ENCODE data around the gene EHMT1. TPM values are rescaled to one million over a fixed set of nuclear protein-coding genes. Genes with fewer than 3 reads are reported as not detected.

EHMT1 gene
- total and polyA plus RNA-seq, 2 experiments from 2014 or later: 162 to 177 TPM

DNA sequence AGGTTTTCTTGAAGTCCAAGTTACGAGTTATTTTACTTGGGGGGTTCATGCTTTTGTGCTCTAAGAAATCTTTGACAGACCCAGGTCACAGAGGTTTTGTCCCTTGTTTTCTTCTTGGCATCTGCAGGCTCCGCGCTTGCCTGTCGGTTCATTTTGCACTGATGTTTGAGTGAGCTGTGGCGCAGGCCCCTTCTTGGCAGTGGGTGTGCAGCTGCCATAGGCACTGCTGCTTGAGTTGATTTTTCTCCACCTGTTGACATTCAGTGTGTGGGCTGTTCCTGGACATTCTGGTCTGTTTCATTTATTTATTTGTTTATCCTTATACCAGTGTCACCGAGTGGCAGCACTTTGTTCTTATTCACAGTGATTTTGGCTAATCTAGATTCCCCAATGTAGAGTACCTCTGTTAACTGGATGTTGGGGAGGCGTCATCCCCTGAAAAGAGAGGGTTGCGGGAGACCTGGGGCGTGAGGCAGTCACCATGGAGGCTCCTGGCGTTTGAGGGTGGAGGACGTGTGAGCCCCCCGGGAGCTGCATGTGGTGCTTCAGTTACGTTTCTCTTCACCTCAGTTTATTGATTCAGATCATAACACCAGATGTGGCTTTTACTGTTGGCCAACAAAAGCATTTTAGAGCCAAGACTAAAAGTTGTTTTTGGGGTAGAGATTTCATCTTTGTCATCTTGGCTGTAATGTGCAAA lies 137.4 kb downstream of the EHMT1 start (continued):
- TF ChIP-seq EZH2 (IDR thresholded peaks at IDR 0.05; ENCODE audit: low read depth, unreplicated experiment): no peak
- TF ChIP-seq, protein P1, sequence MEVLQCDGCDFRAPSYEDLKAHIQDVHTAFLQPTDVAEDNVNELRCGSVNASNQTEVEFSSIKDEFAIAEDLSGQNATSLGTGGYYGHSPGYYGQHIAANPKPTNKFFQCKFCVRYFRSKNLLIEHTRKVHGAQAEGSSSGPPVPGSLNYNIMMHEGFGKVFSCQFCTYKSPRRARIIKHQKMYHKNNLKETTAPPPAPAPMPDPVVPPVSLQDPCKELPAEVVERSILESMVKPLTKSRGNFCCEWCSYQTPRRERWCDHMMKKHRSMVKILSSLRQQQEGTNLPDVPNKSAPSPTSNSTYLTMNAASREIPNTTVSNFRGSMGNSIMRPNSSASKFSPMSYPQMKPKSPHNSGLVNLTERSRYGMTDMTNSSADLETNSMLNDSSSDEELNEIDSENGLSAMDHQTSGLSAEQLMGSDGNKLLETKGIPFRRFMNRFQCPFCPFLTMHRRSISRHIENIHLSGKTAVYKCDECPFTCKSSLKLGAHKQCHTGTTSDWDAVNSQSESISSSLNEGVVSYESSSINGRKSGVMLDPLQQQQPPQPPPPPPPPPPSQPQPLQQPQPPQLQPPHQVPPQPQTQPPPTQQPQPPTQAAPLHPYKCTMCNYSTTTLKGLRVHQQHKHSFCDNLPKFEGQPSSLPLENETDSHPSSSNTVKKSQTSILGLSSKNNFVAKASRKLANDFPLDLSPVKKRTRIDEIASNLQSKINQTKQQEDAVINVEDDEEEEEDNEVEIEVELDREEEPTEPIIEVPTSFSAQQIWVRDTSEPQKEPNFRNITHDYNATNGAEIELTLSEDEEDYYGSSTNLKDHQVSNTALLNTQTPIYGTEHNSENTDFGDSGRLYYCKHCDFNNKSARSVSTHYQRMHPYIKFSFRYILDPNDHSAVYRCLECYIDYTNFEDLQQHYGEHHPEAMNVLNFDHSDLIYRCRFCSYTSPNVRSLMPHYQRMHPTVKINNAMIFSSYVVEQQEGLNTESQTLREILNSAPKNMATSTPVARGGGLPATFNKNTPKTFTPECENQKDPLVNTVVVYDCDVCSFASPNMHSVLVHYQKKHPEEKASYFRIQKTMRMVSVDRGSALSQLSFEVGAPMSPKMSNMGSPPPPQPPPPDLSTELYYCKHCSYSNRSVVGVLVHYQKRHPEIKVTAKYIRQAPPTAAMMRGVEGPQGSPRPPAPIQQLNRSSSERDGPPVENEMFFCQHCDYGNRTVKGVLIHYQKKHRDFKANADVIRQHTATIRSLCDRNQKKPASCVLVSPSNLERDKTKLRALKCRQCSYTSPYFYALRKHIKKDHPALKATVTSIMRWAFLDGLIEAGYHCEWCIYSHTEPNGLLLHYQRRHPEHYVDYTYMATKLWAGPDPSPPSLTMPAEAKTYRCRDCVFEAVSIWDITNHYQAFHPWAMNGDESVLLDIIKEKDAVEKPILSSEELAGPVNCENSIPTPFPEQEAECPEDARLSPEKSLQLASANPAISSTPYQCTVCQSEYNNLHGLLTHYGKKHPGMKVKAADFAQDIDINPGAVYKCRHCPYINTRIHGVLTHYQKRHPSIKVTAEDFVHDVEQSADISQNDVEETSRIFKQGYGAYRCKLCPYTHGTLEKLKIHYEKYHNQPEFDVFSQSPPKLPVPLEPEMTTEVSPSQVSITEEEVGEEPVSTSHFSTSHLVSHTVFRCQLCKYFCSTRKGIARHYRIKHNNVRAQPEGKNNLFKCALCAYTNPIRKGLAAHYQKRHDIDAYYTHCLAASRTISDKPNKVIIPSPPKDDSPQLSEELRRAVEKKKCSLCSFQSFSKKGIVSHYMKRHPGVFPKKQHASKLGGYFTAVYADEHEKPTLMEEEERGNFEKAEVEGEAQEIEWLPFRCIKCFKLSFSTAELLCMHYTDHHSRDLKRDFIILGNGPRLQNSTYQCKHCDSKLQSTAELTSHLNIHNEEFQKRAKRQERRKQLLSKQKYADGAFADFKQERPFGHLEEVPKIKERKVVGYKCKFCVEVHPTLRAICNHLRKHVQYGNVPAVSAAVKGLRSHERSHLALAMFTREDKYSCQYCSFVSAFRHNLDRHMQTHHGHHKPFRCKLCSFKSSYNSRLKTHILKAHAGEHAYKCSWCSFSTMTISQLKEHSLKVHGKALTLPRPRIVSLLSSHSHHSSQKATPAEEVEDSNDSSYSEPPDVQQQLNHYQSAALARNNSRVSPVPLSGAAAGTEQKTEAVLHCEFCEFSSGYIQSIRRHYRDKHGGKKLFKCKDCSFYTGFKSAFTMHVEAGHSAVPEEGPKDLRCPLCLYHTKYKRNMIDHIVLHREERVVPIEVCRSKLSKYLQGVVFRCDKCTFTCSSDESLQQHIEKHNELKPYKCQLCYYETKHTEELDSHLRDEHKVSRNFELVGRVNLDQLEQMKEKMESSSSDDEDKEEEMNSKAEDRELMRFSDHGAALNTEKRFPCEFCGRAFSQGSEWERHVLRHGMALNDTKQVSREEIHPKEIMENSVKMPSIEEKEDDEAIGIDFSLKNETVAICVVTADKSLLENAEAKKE (CRISPR knock-in tag; IDR thresholded peaks at IDR 0.05): no peak

- H3K27me3 Mint-ChIP-seq (ENCODE audit: insufficient read depth, low read depth, poor library complexity): peaks cover 2% of the 10 kb centered on the region
- Histone ChIP-seq H3F3A (replicated peaks; ENCODE audit: low read depth) (no peaks in the 10 kb centered on the region), H3K27ac (ENCODE audit: low read depth) (no peak overlapping the region), H3K9me2 (ENCODE audit: insufficient read depth) (no peaks in the 10 kb centered on the region), H3K4me2 (no peak overlapping the region), H3K4me3 (no peak overlapping the region), H3K27me3 (ENCODE audit: insufficient read depth) (no peaks in the 10 kb centered on the region), H4K20me1 (replicated peaks; ENCODE audit: insufficient read depth) (peaks cover 12% of the 10 kb centered on the region; the same call in 1 of the 2 replicates), H2AFZ (no peak overlapping the region), H3K36me3 (ENCODE audit: insufficient read depth) (peaks cover 9% of the 10 kb centered on the region; the same call in 1 of the 2 replicates), H3K4me1 (ENCODE audit: insufficient read depth) (no peaks in the 10 kb centered on the region), H3K79me2 (replicated peaks; ENCODE audit: insufficient read depth) (peaks cover 47% of the 10 kb centered on the region)
- ATAC-seq (no peak), DNase-seq (ENCODE audit: low spot score) (no peak)
- no peak overlapping the region for H3K4me3 Mint-ChIP-seq
- H3K36me3 Mint-ChIP-seq (ENCODE audit: low read depth): peaks cover 86% of the 10 kb centered on the region
- no peaks in the 10 kb centered on the region for H3K9me3 Mint-ChIP-seq
- H3K27ac Mint-ChIP-seq: no peak overlapping the region
- H3K4me1 Mint-ChIP-seq: peaks cover 15% of the 10 kb centered on the region
- TF ChIP-seq, protein P2, sequence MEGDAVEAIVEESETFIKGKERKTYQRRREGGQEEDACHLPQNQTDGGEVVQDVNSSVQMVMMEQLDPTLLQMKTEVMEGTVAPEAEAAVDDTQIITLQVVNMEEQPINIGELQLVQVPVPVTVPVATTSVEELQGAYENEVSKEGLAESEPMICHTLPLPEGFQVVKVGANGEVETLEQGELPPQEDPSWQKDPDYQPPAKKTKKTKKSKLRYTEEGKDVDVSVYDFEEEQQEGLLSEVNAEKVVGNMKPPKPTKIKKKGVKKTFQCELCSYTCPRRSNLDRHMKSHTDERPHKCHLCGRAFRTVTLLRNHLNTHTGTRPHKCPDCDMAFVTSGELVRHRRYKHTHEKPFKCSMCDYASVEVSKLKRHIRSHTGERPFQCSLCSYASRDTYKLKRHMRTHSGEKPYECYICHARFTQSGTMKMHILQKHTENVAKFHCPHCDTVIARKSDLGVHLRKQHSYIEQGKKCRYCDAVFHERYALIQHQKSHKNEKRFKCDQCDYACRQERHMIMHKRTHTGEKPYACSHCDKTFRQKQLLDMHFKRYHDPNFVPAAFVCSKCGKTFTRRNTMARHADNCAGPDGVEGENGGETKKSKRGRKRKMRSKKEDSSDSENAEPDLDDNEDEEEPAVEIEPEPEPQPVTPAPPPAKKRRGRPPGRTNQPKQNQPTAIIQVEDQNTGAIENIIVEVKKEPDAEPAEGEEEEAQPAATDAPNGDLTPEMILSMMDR (conservative IDR thresholded peaks at IDR 0.05; ENCODE audit: low read depth in 2 of 2): no peak
- TF ChIP-seq JUNB (IDR thresholded peaks at IDR 0.05; ENCODE audit: unreplicated experiment) (no peak), ZNF331 (CRISPR knock-in tag; IDR thresholded peaks at IDR 0.05; ENCODE audit: low read depth) (no peak)
Observed at GRCh38 chr9:137757139-137757538, 138.3 kb downstream of the EHMT1 start.
